ENCODE measurements around the gene PGBD4.

DNA sequence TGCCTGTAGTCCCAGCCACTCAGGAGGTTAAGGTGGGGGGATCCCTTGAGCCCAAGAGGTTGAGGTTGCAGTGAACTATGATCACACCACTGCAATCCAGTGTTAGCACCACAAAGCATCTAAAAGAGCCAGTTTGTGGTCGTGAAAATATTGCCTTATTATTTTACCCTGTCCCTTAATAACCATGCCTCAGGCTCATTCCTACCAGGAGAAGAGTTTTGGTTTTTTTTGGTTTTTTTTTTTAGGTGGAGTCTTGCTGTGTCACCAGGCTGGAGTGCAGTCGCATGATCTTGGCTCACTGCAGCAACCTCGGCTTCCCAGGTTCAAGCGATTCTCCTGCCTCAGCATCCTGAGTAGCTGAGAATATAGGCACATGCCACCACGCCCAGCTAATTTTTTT, 45.0 kb upstream of the PGBD4 start:
- TF ChIP-seq, protein P1, sequence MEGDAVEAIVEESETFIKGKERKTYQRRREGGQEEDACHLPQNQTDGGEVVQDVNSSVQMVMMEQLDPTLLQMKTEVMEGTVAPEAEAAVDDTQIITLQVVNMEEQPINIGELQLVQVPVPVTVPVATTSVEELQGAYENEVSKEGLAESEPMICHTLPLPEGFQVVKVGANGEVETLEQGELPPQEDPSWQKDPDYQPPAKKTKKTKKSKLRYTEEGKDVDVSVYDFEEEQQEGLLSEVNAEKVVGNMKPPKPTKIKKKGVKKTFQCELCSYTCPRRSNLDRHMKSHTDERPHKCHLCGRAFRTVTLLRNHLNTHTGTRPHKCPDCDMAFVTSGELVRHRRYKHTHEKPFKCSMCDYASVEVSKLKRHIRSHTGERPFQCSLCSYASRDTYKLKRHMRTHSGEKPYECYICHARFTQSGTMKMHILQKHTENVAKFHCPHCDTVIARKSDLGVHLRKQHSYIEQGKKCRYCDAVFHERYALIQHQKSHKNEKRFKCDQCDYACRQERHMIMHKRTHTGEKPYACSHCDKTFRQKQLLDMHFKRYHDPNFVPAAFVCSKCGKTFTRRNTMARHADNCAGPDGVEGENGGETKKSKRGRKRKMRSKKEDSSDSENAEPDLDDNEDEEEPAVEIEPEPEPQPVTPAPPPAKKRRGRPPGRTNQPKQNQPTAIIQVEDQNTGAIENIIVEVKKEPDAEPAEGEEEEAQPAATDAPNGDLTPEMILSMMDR (IDR thresholded peaks at IDR 0.05) = no peak
- TF ChIP-seq POLR2AphosphoS5 (IDR thresholded peaks at IDR 0.05) = no peak

Measured in prostate gland (tissue), 2 donors.